Liver (tissue), 3 donors: ENCODE measurements around the gene ZNF423.

ENCODE experiments used
- NR2F2 ChIP-seq: IDR thresholded peaks from 2 replicates; pipeline ENCODE4 v1.6.1; 2016; ENCODE audit warnings: antibody characterized with exemption
- RAD21 ChIP-seq, 2 donors: IDR thresholded peaks; 2 replicates each; pipeline ENCODE4 v1.6.1; 2016; ENCODE audit warnings: antibody characterized with exemption in 2 of 2, mild to moderate bottlenecking in 2 of 2
- SP1 ChIP-seq: IDR thresholded peaks from 2 replicates; pipeline ENCODE4 v1.6.1; 2018; ENCODE audit warnings: antibody characterized with exemption, mild to moderate bottlenecking
- TF ChIP-seq, protein P1 (sequence below): fragments of 150-350 bp; IDR thresholded peaks from 2 replicates; pipeline ENCODE4 v1.5.1; 2017; ENCODE audit warnings: improper control_type of control experiment, low read depth, low read length; ENCODE audit not compliant: missing input control
- donor health status: healthy.
- donor health status: healthy.

DNA sequence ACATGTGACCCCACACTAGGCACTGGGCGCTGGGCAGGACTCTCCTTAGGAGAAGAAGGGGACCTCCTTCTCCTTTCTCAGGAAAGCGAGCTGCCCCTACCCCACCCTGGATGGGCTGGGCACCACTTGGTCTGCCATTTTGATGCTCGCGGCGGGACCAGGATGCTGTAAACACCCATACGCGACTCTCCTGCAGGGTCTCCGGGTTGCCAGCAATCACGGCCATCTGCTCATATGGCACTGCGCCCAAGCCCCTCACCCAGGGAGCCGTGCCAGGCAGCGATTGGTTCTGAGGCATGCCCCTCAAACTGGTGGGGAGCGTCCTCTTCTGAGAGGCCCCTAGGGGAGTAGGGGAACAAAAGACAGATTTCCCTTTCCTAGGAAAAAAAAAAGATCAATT is 383.3 kb downstream of the ZNF423 start:
- TF ChIP-seq, protein P1, sequence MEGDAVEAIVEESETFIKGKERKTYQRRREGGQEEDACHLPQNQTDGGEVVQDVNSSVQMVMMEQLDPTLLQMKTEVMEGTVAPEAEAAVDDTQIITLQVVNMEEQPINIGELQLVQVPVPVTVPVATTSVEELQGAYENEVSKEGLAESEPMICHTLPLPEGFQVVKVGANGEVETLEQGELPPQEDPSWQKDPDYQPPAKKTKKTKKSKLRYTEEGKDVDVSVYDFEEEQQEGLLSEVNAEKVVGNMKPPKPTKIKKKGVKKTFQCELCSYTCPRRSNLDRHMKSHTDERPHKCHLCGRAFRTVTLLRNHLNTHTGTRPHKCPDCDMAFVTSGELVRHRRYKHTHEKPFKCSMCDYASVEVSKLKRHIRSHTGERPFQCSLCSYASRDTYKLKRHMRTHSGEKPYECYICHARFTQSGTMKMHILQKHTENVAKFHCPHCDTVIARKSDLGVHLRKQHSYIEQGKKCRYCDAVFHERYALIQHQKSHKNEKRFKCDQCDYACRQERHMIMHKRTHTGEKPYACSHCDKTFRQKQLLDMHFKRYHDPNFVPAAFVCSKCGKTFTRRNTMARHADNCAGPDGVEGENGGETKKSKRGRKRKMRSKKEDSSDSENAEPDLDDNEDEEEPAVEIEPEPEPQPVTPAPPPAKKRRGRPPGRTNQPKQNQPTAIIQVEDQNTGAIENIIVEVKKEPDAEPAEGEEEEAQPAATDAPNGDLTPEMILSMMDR, result no peak
- no peak for TF ChIP-seq NR2F2
- TF ChIP-seq RAD21 (IDR thresholded peaks at IDR 0.05), result no peak
- no peak for TF ChIP-seq SP1
